ENCODE results near the gene SIX1.

Gene SIX1

GRCh38 chr14:60648934-60649874 lies at the start of gene SIX1:
Gene SIX1 (minus strand): TSS chr14:60649477. CDS start chr14:60649189, 288 bp downstream.
- peak; percentile 78 to 87 for DNase-seq

- no peak for DNase-seq
These were observed 46.0 kb upstream of the SIX1 start for GRCh38 chr14:60695327-60695726.

- DNase-seq = no peak
These were observed 42.3 kb upstream of the SIX1 start for GRCh38 chr14:60691383-60692113.

GRCh38 chr14:60686865-60687264 lies 37.6 kb upstream of the SIX1 start:
- DNase-seq = no peak

GRCh38 chr14:60684203-60684602 lies 34.9 kb upstream of the SIX1 start:
- no peak for DNase-seq

GRCh38 chr14:60681271-60681670 lies 32.0 kb upstream of the SIX1 start:
- DNase-seq = no peak

GRCh38 chr14:60680511-60680910 lies 31.2 kb upstream of the SIX1 start:
- no peak for DNase-seq

GRCh38 chr14:60679566-60680258 lies 30.4 kb upstream of the SIX1 start:
- no peak for DNase-seq

GRCh38 chr14:60677701-60678100 lies 28.4 kb upstream of the SIX1 start:
- no peak for DNase-seq

GRCh38 chr14:60670989-60671388 lies 21.7 kb upstream of the SIX1 start:
- no peak for DNase-seq

GRCh38 chr14:60668431-60669112 lies 19.3 kb upstream of the SIX1 start:
- no peak for DNase-seq

- DNase-seq = peak; percentile 84 to 93
These were observed 15.9 kb upstream of the SIX1 start for GRCh38 chr14:60665177-60665550.

- DNase-seq = no peak
These were observed 13.7 kb upstream of the SIX1 start for GRCh38 chr14:60662982-60663381.

- no peak for DNase-seq
These were observed 12.4 kb upstream of the SIX1 start for GRCh38 chr14:60661721-60662120.

- no peak for DNase-seq
These were observed 9.8 kb upstream of the SIX1 start for GRCh38 chr14:60658909-60659585.

- DNase-seq = no peak
These were observed 9.0 kb upstream of the SIX1 start for GRCh38 chr14:60658211-60658690.

GRCh38 chr14:60657456-60658210 lies 8.4 kb upstream of the SIX1 start:
- DNase-seq = peak in 1 of 2 experiments; percentile 20

- peak; percentile 46 to 76 for DNase-seq
These were observed 7.6 kb upstream of the SIX1 start for GRCh38 chr14:60656686-60657455.

- DNase-seq = peak in 1 of 2 experiments; percentile 28
These were observed 6.8 kb upstream of the SIX1 start for GRCh38 chr14:60655898-60656685.
